Common myeloid progenitor, CD34-positive (primary cell): ENCODE measurements around the gene ERN1.

Experiments
- CTCF ChIA-PET: fragments of 350-600 bp; sonication (Branson Sonifier 250); formaldehyde crosslinking; loops from one replicate; lab custom pipeline; 2021; ENCODE audit warnings: antibody characterized with exemption; lab: Charles Lee
- POLR2A ChIA-PET: fragments of 350-600 bp; sonication (Branson Sonifier 250); formaldehyde crosslinking; loops from one replicate; lab custom pipeline; 2021; ENCODE audit warnings: antibody characterized with exemption; lab: Charles Lee
- DNase-seq, 3 donors: peaks; one replicate each; pipeline versions ENCODE4 v3.0.0 to v3.0.0-alpha.2; 2013
- H3K27ac ChIP-seq, 2 experiments: 1 replicate in 1 of 2; 2 replicates in 1 of 2; pipeline ENCODE4 v1.7.0; 2013; ENCODE audit warnings: inconsistent platforms in 2 of 2, low read length in 2 of 2, mild to moderate bottlenecking in 2 of 2, low read depth in 1 of 2, moderate library complexity in 1 of 2; ENCODE audit not compliant: severe bottlenecking in 2 of 2, insufficient read depth in 1 of 2, poor library complexity in 1 of 2
- H3K27me3 ChIP-seq, 5 experiments: replicated peaks in 2 of 5; 1 replicate in 3 of 5; 2 replicates in 2 of 5; pipeline versions ENCODE4 v1.6.1 to v1.7.0; 2013; ENCODE audit warnings: low read length in 4 of 5, mild to moderate bottlenecking in 2 of 5, moderate library complexity in 2 of 5, inconsistent platforms in 1 of 5; ENCODE audit not compliant: insufficient read depth in 5 of 5, control insufficient read depth in 4 of 5
- H3K36me3 ChIP-seq, 4 experiments: 1 replicate in 2 of 4; 2 replicates in 2 of 4; pipeline versions ENCODE4 v1.6.1 to v1.7.0; 2013; ENCODE audit warnings: low read length in 3 of 4, control low read depth in 1 of 4, mild to moderate bottlenecking in 1 of 4; ENCODE audit not compliant: control insufficient read depth in 4 of 4, insufficient read depth in 4 of 4
- H3K4me1 ChIP-seq, 4 experiments: 1 replicate in 3 of 4; 2 replicates in 1 of 4; pipeline versions ENCODE4 v1.6.1 to v1.7.1; 2013; ENCODE audit warnings: low read length in 3 of 4, mild to moderate bottlenecking in 3 of 4, control low read depth in 1 of 4, inconsistent platforms in 1 of 4, moderate library complexity in 1 of 4; ENCODE audit not compliant: control insufficient read depth in 4 of 4, insufficient read depth in 4 of 4; ENCODE audit errors: control extremely low read depth in 1 of 4
- H3K4me3 ChIP-seq, 7 experiments: 1 replicate in 4 of 7; 2 replicates in 3 of 7; pipeline versions ENCODE4 v1.5.1 to v1.7.0; 2013; ENCODE audit warnings: mild to moderate bottlenecking in 7 of 7, low read length in 6 of 7, moderate library complexity in 6 of 7, inconsistent platforms in 2 of 7, low read depth in 2 of 7, control low read depth in 1 of 7; ENCODE audit not compliant: insufficient read depth in 4 of 7, control insufficient read depth in 1 of 7; ENCODE audit errors: extremely low read depth in 1 of 7
- H3K9me3 ChIP-seq, 5 experiments: 1 replicate in 4 of 5; 2 replicates in 1 of 5; pipeline versions ENCODE4 v1.6.1 to v1.7.1; 2013; ENCODE audit warnings: low read length in 4 of 5, mild to moderate bottlenecking in 2 of 5, inconsistent platforms in 1 of 5, low read depth in 1 of 5, moderate library complexity in 1 of 5; ENCODE audit not compliant: control insufficient read depth in 4 of 5, insufficient read depth in 2 of 5; ENCODE audit errors: control extremely low read depth in 1 of 5
- WGBS: methylation state at CpG from one replicate; pipeline ENCODE4 v1.1.5; 2013; ENCODE audit not compliant: insufficient coverage; 5-methylcytosine and 5-hydroxymethylcytosine counted together

The ERN1 gene

GRCh38 chr17:64148699-64149098, 18.8 kb upstream of the ERN1 start:
- H3K9me3 ChIP-seq, result no peaks in the 10 kb centered on the region
- no peaks in the 10 kb centered on the region for H3K27me3 ChIP-seq
- peak overlapping the region in 1 of 2 experiments; percentile 2 for H3K27ac ChIP-seq
- WGBS, result 95% methylated on average over 3 of the region's 4 CpGs
- ChIA-PET POLR2A (interaction anchor here (0.8 kb wide), 1 partner anchor 133 kb away, joined by 3 read pairs; no protein-coding TSS in a partner anchor), CTCF (interaction anchor here (0.9 to 3.0 kb wide), 8 partner anchors 13 to 179 kb away, joined by 3 to 26 read pairs (median 4); no protein-coding TSS in a partner anchor)
- peak in 2 of 3 donors; percentile 24 to 26 for DNase-seq
- peaks cover 13 to 29% (median 20%) of the 10 kb centered on the region in 4 experiments for H3K4me1 ChIP-seq
- H3K36me3 ChIP-seq, result peaks cover 10 to 56% (median 33%) of the 10 kb centered on the region in 4 experiments
- H3K4me3 ChIP-seq, result no peak overlapping the region

DNA sequence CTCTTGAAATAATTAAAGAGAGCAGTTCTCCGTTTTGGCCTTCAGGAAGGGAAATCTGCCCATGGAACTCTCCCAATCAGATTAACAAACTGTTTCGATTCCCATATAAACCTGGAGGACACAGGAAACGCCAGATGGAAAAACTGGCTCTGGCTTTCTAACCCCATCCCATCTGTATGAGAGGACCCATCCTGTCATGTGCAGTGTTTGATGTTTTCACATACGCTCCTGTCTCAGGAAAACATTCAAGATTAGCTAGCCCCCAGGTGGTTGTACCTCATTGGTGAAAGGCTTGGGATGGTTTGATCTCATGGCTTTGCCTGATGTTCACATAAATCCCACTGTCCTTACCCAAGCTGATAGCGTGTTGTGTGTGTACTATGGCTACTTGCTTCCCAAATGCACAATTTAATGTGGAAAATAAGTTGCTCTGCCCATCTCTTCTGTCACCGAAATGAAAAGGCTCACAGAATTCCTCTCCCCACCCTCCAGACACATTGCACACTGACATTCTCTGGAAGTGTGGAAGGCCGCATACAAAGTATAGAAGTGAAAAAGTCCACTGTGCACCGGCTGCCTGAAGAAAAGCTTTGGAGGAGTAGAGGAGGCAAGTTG, 18.2 kb upstream of the ERN1 start:
- H3K27ac ChIP-seq, result no peak overlapping the region
- peaks cover 13 to 29% (median 20%) of the 10 kb centered on the region in 4 experiments for H3K4me1 ChIP-seq
- no peaks in the 10 kb centered on the region for H3K27me3 ChIP-seq
- CTCF ChIA-PET, result interaction anchor here (1.1 to 3.0 kb wide), 5 partner anchors 15 to 134 kb away, joined by 3 to 26 read pairs (median 3); no protein-coding TSS in a partner anchor
- DNase-seq, result no peak
- POLR2A ChIA-PET, result interaction anchor here (0.5 to 0.8 kb wide), 2 partner anchors 128 to 134 kb away, joined by 3 to 4 read pairs; partner anchors contain the start of gene ICAM2
- H3K9me3 ChIP-seq, result no peaks in the 10 kb centered on the region
- WGBS, result 89% methylated on average over 6 of the region's 8 CpGs
- H3K4me3 ChIP-seq, result no peak overlapping the region
- H3K36me3 ChIP-seq, result peaks cover 8 to 51% (median 29%) of the 10 kb centered on the region in 4 experiments

DNA sequence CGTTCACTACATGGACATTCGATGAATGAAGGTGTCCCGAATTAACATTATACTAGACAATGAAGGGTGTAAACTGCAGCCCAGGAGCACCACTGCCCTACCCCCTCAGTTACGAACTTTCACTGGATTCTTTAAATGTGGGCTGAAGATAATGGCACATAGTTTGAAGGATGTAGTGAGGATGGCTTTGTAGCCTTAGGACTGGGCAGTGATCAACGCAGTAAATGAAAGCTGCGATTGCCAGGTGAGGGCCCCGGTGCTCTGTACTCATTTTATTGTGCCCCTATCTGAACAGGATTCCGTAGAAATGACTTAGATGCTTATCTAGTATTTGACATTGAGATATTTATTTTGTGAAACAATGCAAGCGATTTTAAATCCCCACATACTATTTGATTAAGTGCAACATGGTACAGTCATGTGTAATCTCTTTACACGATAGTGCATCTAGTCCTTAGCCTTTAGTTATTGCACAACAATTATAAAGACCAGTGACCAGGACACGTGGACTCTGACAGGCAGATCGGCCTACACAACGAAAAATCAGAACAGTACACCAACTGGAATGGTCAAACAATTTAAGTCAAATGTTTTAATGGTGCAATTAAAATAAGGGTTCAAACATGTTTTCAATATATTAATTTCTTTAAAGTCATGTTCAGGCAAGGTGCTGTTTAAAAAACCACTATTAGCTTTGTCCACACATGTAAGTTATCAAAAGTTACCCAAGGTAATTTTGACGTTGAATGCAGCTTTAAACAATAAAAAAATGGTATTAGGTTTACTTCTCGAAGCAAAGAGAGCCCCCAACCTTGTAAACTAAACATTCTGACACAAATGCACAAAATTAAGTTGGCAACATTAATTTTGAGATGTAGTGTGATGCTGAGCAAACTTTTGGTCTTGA, 17.4 kb upstream of the ERN1 start:
- Histone ChIP-seq H3K9me3 (no peaks in the 10 kb centered on the region), H3K4me3 (peak overlapping the region in 6 of 7 experiments; percentile 79 to 96 (median 92)), H3K4me1 (peaks cover 13 to 29% (median 20%) of the 10 kb centered on the region in 4 experiments), H3K27me3 (no peaks in the 10 kb centered on the region), H3K36me3 (peaks cover 4 to 44% (median 22%) of the 10 kb centered on the region in 4 experiments), H3K27ac (peak overlapping the region in 1 of 2 experiments; percentile 92)
- CTCF ChIA-PET, result interaction anchor here (3.0 kb wide), 1 partner anchor 135 kb away, joined by 26 read pairs; no protein-coding TSS in a partner anchor
- POLR2A ChIA-PET, result interaction anchor here (0.5 to 1.4 kb wide), 3 partner anchors 46 to 127 kb away, joined by 4 to 5 read pairs (median 4); partner anchors contain the start of gene ICAM2
- 44% methylated on average over 4 of the region's 15 CpGs for WGBS
- DNase-seq, result no peak

GRCh38 chr17:64146418-64147109, 16.6 kb upstream of the ERN1 start:
- peak overlapping the region; percentile 82 to 92 for H3K27ac ChIP-seq
- DNase-seq, result peak; percentile 43 to 67 (median 66)
- POLR2A ChIA-PET, result interaction anchor here (0.6 to 1.8 kb wide), 16 partner anchors 17 to 335 kb away, joined by 3 to 9 read pairs (median 5); partner anchors contain the start of genes ERN1, ICAM2 and TEX2
- H3K36me3 ChIP-seq, result peaks cover 4 to 40% (median 20%) of the 10 kb centered on the region in 4 experiments
- 1% methylated on average over 31 of the region's 34 CpGs for WGBS
- H3K4me1 ChIP-seq, result peaks cover 13 to 29% (median 20%) of the 10 kb centered on the region in 4 experiments
- H3K27me3 ChIP-seq, result no peaks in the 10 kb centered on the region
- no peaks in the 10 kb centered on the region for H3K9me3 ChIP-seq
- H3K4me3 ChIP-seq, result peak overlapping the region; percentile 54 to 96 (median 92)
- CTCF ChIA-PET, result interaction anchor here (0.7 to 2.9 kb wide), 8 partner anchors 10 to 135 kb away, joined by 3 to 12 read pairs (median 4); no protein-coding TSS in a partner anchor

- 0% methylated on average over 45 of the region's 51 CpGs for WGBS
- ChIA-PET CTCF (interaction anchor here (0.7 to 2.9 kb wide), 11 partner anchors 11 to 136 kb away, joined by 3 to 12 read pairs (median 4); partner anchors contain the start of gene ERN1), POLR2A (interaction anchor here (0.6 to 1.8 kb wide), 19 partner anchors 16 to 336 kb away, joined by 3 to 9 read pairs (median 4); partner anchors contain the start of genes ERN1, ICAM2 and TEX2)
- DNase-seq, result peak; percentile 100
- Histone ChIP-seq H3K9me3 (no peaks in the 10 kb centered on the region), H3K36me3 (peaks cover 4 to 38% (median 17%) of the 10 kb centered on the region in 4 experiments), H3K4me3 (peak overlapping the region; percentile 54 to 96 (median 92)), H3K27ac (peak overlapping the region; percentile 82 to 92), H3K27me3 (no peaks in the 10 kb centered on the region), H3K4me1 (peaks cover 13 to 29% (median 20%) of the 10 kb centered on the region in 4 experiments)
These were observed 15.9 kb upstream of the ERN1 start for GRCh38 chr17:64145751-64146417.
